ENCODE results near the gene RBL1. TPM values are rescaled to one million over a fixed set of nuclear protein-coding genes. Genes with fewer than 3 reads are reported as not detected.
"Not testable (repeated sequence)": the region's sequence is repeated elsewhere in the genome, so short reads cannot be mapped to it uniquely, and the experiment has no call there.

The RBL1 gene
- total and polyA plus RNA-seq, 2 donors from 2014 or later: 1.3 to 6.5 TPM

DNA sequence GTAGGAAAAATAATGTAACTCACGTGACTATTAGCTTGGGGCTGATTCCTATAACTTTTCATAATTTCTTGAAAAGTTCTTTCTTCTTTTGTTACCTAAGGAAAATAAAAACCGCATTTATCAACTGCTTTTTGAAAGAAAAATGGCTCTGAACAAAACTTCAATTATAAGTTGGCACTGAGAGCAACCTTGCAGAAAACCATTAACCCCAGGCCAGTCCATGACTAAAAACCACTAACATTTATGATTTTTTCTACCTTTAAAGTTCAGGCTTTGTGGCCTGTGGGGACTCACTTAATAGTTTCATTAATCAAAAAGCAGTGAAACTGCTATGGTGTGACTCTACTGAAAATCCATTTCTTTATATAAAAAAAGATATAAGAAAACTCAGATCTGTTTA, 75.2 kb downstream of the RBL1 start:
- H3K4me3 ChIP-seq (ENCODE audit: low read length in 3 of 3): no peak overlapping the region
- no peaks in the 10 kb centered on the region for H3K27me3 ChIP-seq (ENCODE audit: control insufficient read depth, insufficient read depth, low read length)
- no peaks in the 10 kb centered on the region for H3K36me3 ChIP-seq (ENCODE audit: control insufficient read depth in 2 of 3, insufficient read depth in 3 of 3, low read length in 3 of 3)
- intact Hi-C loops (cut with DNase I): no loop called here
- H3K4me1 ChIP-seq (ENCODE audit: control insufficient read depth in 2 of 3, insufficient read depth in 2 of 3, low read depth in 1 of 3, low read length in 3 of 3): no peaks in the 10 kb centered on the region
- H3K9ac ChIP-seq (ENCODE audit: low read length in 3 of 3): no peak overlapping the region
- no peaks in the 10 kb centered on the region for H3K9me3 ChIP-seq (ENCODE audit: control insufficient read depth in 2 of 3, insufficient read depth in 1 of 3, low read length in 3 of 3)
- no peak for DNase-seq
- TF ChIP-seq, protein P1, sequence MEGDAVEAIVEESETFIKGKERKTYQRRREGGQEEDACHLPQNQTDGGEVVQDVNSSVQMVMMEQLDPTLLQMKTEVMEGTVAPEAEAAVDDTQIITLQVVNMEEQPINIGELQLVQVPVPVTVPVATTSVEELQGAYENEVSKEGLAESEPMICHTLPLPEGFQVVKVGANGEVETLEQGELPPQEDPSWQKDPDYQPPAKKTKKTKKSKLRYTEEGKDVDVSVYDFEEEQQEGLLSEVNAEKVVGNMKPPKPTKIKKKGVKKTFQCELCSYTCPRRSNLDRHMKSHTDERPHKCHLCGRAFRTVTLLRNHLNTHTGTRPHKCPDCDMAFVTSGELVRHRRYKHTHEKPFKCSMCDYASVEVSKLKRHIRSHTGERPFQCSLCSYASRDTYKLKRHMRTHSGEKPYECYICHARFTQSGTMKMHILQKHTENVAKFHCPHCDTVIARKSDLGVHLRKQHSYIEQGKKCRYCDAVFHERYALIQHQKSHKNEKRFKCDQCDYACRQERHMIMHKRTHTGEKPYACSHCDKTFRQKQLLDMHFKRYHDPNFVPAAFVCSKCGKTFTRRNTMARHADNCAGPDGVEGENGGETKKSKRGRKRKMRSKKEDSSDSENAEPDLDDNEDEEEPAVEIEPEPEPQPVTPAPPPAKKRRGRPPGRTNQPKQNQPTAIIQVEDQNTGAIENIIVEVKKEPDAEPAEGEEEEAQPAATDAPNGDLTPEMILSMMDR (IDR thresholded peaks at IDR 0.05; ENCODE audit: borderline replicate concordance, extremely low read depth, insufficient read depth): no peak
- no peak overlapping the region for H3K27ac ChIP-seq (ENCODE audit: low read depth in 2 of 2, low read length in 2 of 2)
- no peak for FAIRE-seq

DNA sequence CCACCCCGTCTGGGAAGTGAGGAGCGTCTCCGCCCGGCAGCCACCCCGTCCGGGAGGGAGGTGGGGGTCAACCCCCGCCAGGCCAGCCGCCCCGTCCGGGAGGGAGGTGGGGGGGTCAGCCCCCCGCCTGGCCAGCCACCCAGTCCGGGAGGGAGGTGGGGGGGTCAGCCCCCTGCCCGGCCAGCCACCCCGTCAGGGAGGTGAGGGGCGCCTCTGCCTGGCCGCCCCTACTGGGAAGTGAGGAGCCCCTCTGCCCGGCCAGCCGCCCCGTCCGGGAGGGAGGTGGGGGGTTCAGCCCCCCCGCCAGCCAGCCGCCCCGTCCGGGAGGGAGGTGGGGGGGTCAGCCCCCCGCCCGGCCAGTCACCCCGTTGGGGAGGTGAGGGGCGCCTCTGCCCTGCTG, 83.2 kb downstream of the RBL1 start:
- H3K4me3 ChIP-seq (ENCODE audit: low read length in 3 of 3); H3K27me3 ChIP-seq (ENCODE audit: control insufficient read depth, insufficient read depth, low read length); DNase-seq; intact Hi-C loops (cut with DNase I); FAIRE-seq; H3K9me3 ChIP-seq (ENCODE audit: control insufficient read depth in 2 of 3, insufficient read depth in 1 of 3, low read length in 3 of 3); H3K36me3 ChIP-seq (ENCODE audit: control insufficient read depth in 2 of 3, insufficient read depth in 3 of 3, low read length in 3 of 3); H3K27ac ChIP-seq (ENCODE audit: low read depth in 2 of 2, low read length in 2 of 2); H3K4me1 ChIP-seq (ENCODE audit: control insufficient read depth in 2 of 3, insufficient read depth in 2 of 3, low read depth in 1 of 3, low read length in 3 of 3); H3K9ac ChIP-seq (ENCODE audit: low read length in 3 of 3): not testable (repeated sequence)

DNA sequence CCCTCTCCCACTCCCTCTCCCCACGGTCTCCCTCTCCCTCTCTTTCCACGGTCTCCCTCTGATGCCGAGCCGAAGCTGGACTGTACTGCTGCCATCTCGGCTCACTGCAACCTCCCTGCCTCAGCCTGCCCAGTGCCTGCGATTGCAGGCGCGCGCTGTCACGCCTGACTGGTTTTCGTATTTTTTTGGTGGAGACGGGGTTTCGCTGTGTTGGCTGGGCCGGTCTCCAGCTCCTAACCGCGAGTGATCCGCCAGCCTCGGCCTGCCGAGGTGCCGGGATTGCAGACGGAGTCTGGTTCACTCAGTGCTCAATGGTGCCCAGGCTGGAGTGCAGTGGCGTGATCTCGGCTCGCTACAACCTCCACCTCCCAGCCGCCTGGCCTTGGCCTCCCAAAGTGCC, 83.9 kb downstream of the RBL1 start:
- H3K27ac ChIP-seq (ENCODE audit: low read depth in 2 of 2, low read length in 2 of 2); FAIRE-seq; H3K4me1 ChIP-seq (ENCODE audit: control insufficient read depth in 2 of 3, insufficient read depth in 2 of 3, low read depth in 1 of 3, low read length in 3 of 3); H3K36me3 ChIP-seq (ENCODE audit: control insufficient read depth in 2 of 3, insufficient read depth in 3 of 3, low read length in 3 of 3); DNase-seq; H3K9ac ChIP-seq (ENCODE audit: low read length in 3 of 3); intact Hi-C loops (cut with DNase I); H3K4me3 ChIP-seq (ENCODE audit: low read length in 3 of 3); H3K9me3 ChIP-seq (ENCODE audit: control insufficient read depth in 2 of 3, insufficient read depth in 1 of 3, low read length in 3 of 3); H3K27me3 ChIP-seq (ENCODE audit: control insufficient read depth, insufficient read depth, low read length): not testable (repeated sequence)

DNA sequence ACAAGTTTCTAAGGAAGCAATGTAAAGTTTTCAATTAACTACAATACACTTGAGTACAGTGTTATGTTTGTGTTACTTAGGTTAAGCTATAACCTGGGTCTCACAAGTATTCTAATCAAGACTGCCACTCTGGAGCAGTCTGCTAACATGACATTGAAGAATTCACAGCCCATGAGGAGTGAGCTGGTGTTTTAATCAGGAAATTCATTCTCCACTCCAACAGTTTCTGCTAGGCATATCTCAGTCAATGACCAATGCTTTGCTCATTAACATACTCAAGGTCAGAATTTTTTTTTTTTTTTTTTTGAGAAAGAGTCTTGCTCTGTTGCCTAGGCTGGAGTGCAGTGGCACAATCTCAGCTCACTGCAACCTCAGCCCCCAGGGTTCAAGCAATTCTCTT, 84.7 kb downstream of the RBL1 start:
- H3K9ac ChIP-seq (ENCODE audit: low read length in 3 of 3): no peak overlapping the region
- FAIRE-seq (no peak), DNase-seq (peak in 2 of 5 donors; percentile 28 to 37)
- H3K4me1 ChIP-seq (ENCODE audit: control insufficient read depth in 2 of 3, insufficient read depth in 2 of 3, low read depth in 1 of 3, low read length in 3 of 3): no peaks in the 10 kb centered on the region
- TF ChIP-seq, protein P1 (IDR thresholded peaks at IDR 0.05; ENCODE audit: borderline replicate concordance, extremely low read depth, insufficient read depth): no peak
- H3K9me3 ChIP-seq (ENCODE audit: control insufficient read depth in 2 of 3, insufficient read depth in 1 of 3, low read length in 3 of 3): no peaks in the 10 kb centered on the region
- H3K27me3 ChIP-seq (ENCODE audit: control insufficient read depth, insufficient read depth, low read length): no peaks in the 10 kb centered on the region
- H3K36me3 ChIP-seq (ENCODE audit: control insufficient read depth in 2 of 3, insufficient read depth in 3 of 3, low read length in 3 of 3): no peaks in the 10 kb centered on the region
- intact Hi-C loops (cut with DNase I): no loop called here
- no peak overlapping the region for H3K27ac ChIP-seq (ENCODE audit: low read depth in 2 of 2, low read length in 2 of 2)
- no peak overlapping the region for H3K4me3 ChIP-seq (ENCODE audit: low read length in 3 of 3)
